Pancreas (tissue), 10 donors: ENCODE data around the gene STN1. TPM values are rescaled to one million over a fixed set of nuclear protein-coding genes. Genes with fewer than 3 reads are reported as not detected.
A peak's percentile ranks its signal among the peaks of the same experiment; 100 is the strongest.

Source experiments
- ATAC-seq, 4 donors: fragments of 200-7000 bp; cut with Tn5 transposase; one replicate each; pipeline versions ENCODE4 v1.8.0 to v1.9.1; 2020; ENCODE audit warnings: mild to moderate bottlenecking in 4 of 4, moderate library complexity in 4 of 4
- DNase-seq, 6 donors: peaks; one replicate each; pipeline ENCODE4 v3.0.0-alpha.2; 2020
- FAIRE-seq: peaks from 2 replicates; lab custom pipeline; 2012; peaks lifted over from hg19 to GRCh38; lab: Jason Lieb, UNC
- H3K27ac ChIP-seq, 4 donors: fragments of 200-600 bp; sonication (generic); 1 replicate in 3 of 4; 2 replicates in 1 of 4; pipeline versions ENCODE4 v1.5.0 to v1.8.0; 2020
- H3K27me3 ChIP-seq, 4 donors: fragments of 200-600 bp; one replicate each; pipeline ENCODE4 v1.8.0; 2021
- H3K36me3 ChIP-seq, 3 donors: fragments of 200-600 bp; sonication (generic) in 1 of 3; one replicate each; pipeline versions ENCODE4 v1.5.0 to v1.8.0; 2020 to 2021
- H3K4me1 ChIP-seq, 3 donors: fragments of 200-600 bp; one replicate each; pipeline ENCODE4 v1.8.0; 2021
- H3K4me3 ChIP-seq, 4 donors: fragments of 200-600 bp; sonication (generic) in 2 of 4; one replicate each; pipeline versions ENCODE4 v1.5.0 to v1.8.0; 2020 to 2021
- H3K9me3 ChIP-seq, 4 donors: fragments of 200-600 bp; one replicate each; pipeline ENCODE4 v1.8.0; 2021
- WGBS, 2 donors: extraction: QIAGEN DNeasy Blood & Tissue Kit; methylation state at CpG; one replicate each; pipeline ENCODE4 v1.1.7; 2013; 5-methylcytosine and 5-hydroxymethylcytosine counted together
- intact Hi-C, 3 donors: fragments of 100-400 bp; cut with DNase I; formaldehyde crosslinking; loops; one replicate each; pipeline versions ENCODE4 v1.11.1 to v1.14.2; 2022
- polyA plus RNA-seq, 2 donors: library from polyadenylated mRNA; stranded (reverse); fragments of 200-250 nt; gene quantifications; one replicate each; pipeline ENCODE4 v1.2.3, GENCODE V29; 2013
- total RNA-seq, 6 donors: library from RNA; stranded (reverse); fragmentation: NEBNext Ultra II Directional in 4 of 6; extraction: Animal tissue kit (Norgen Biotek cat#: 25700) in 4 of 6; gene quantifications; one replicate each; pipeline versions ENCODE4 v1.2.1 to v1.2.4, GENCODE V29; 2021 to 2023
- TF ChIP-seq, protein P1 (sequence below), 4 donors: fragments of 200-600 bp; sonication (generic) in 3 of 4; IDR thresholded peaks; one replicate each; pipeline versions ENCODE4 v1.5.0 to v1.8.0; 2021; ENCODE audit warnings: antibody characterized with exemption in 4 of 4
- donor health status: healthy with polysubstance abuse.
- donor health status: DM: no; HTN: no; CAD: no; lungs with moderate emphysema.
- donor health status: DM: no; HTN: no; CAD: no.
- donor health status: control.
- donor health status: control.
- donor health status: Bipolar disorder and iron deficiency.
- donor health status: DM: yes; HTN: yes; CAD: no.
- donor health status: DM: no; HTN: no; CAD: no.
- donor health status: DM: no; HTN: no; CAD: no.
- donor health status: DM: yes; HTN: yes; CAD: no.

STN1 gene
- total and polyA plus RNA-seq, 8 donors, result 7.0 to 15.9 (median 13.3) TPM

DNA sequence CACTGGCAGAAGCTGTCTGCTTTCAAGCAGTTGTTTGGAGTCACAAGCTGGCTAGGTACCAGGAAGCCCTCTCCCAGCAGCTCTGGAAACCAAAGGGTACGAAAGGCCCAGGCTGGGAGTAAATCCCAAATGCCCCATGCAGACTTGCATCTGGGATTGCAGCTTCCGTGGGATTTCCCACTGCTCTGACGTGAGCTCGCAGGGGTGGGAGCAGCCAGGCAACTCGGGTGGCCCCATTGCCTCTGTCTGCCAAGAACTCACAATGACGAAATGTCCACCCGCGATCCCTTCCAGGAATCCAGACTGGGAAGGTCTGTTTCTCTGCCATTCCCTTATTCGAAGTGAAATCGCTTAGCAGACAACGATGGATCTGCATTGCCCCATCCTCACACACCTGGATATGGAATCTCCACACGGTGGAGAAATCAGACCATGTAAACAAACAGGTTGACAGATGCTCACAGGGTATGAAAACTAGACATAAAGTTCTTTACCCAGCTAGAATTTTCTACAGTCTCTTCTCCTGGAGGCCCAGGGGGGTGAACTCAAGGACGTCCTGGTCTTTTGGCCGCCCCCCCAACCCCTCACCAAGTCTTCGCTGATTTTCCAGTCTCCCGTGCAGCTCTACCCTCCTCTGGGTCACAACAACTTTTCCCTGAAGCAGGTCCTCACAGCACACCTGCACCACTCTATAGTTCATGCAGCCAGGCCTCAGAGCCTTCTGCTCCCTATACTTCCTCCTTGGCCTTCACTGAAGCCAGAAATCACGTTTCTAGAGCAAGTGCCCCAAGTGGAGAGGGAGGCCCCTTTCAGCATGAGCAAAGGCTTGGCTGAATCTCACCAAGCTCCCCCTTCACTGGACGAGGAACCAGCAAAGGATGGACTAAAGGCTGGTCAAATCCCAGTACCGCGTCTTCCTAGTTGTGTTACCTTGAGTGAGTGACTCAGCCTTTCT is 82.6 kb downstream of the STN1 start:
- Histone ChIP-seq H3K9me3 (no peaks in the 10 kb centered on the region), H3K36me3 (no peaks in the 10 kb centered on the region), H3K27ac (peak overlapping the region; percentile 2 to 79 (median 38)), H3K4me3 (no peak overlapping the region), H3K4me1 (peaks cover 5 to 9% (median 5%) of the 10 kb centered on the region in 3 donors), H3K27me3 (no peaks in the 10 kb centered on the region)
- TF ChIP-seq, protein P1, sequence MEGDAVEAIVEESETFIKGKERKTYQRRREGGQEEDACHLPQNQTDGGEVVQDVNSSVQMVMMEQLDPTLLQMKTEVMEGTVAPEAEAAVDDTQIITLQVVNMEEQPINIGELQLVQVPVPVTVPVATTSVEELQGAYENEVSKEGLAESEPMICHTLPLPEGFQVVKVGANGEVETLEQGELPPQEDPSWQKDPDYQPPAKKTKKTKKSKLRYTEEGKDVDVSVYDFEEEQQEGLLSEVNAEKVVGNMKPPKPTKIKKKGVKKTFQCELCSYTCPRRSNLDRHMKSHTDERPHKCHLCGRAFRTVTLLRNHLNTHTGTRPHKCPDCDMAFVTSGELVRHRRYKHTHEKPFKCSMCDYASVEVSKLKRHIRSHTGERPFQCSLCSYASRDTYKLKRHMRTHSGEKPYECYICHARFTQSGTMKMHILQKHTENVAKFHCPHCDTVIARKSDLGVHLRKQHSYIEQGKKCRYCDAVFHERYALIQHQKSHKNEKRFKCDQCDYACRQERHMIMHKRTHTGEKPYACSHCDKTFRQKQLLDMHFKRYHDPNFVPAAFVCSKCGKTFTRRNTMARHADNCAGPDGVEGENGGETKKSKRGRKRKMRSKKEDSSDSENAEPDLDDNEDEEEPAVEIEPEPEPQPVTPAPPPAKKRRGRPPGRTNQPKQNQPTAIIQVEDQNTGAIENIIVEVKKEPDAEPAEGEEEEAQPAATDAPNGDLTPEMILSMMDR (IDR thresholded peaks at IDR 0.05), result no peak
- DNase-seq (peak in 4 of 6 donors; percentile 36 to 60 (median 41)), FAIRE-seq (no peak), ATAC-seq (peak; percentile 48 to 62 (median 54))
- 61 to 63% methylated on average over 20 of the region's 20 CpGs for WGBS, 2 donors
- intact Hi-C loops, result no loop called here

DNA sequence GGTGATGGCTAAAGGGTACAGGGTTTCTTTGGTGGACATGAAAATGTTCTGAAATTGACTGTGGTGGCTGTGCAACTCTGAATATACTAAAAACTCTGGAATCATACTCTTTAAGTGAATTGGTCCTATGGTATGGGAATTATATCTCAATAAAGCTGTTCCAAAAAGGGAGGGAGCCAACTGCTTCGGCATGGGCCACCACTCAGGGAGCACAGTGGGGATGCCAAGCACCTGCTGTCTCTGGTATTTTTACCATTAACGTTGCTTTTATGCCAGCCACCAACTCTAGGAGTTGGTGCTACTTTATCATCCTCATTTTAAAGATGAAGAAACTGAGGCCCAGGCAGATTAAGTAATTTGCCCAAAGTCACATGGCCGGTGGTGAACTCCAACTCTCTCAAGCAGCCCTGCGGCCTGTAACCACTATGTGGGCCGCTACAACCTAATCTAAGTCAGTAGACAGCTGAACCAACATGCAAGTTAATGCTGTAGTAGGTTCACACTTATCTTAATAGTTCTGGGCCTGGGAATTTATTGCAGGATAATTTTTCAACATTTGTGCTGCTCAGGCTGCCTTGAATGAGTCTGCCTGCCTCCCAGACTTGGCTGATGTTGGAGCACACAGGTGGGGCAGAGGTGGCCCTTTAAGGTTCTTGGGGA is 83.4 kb downstream of the STN1 start:
- intact Hi-C loops, result no loop called here
- peak overlapping the region; percentile 36 to 79 (median 60) for H3K27ac ChIP-seq
- H3K4me3 ChIP-seq, result no peak overlapping the region
- no peaks in the 10 kb centered on the region for H3K9me3 ChIP-seq
- ATAC-seq, result peak in 3 of 4 donors; percentile 6 to 16 (median 6)
- no peaks in the 10 kb centered on the region for H3K36me3 ChIP-seq
- TF ChIP-seq, protein P1 (IDR thresholded peaks at IDR 0.05), result no peak
- H3K4me1 ChIP-seq, result peaks cover 0 to 9% (median 5%) of the 10 kb centered on the region in 3 donors
- no peak for FAIRE-seq
- H3K27me3 ChIP-seq, result no peaks in the 10 kb centered on the region
- DNase-seq, result no peak
- 50 to 52% methylated on average over 5 of the region's 5 CpGs for WGBS, 2 donors

DNA sequence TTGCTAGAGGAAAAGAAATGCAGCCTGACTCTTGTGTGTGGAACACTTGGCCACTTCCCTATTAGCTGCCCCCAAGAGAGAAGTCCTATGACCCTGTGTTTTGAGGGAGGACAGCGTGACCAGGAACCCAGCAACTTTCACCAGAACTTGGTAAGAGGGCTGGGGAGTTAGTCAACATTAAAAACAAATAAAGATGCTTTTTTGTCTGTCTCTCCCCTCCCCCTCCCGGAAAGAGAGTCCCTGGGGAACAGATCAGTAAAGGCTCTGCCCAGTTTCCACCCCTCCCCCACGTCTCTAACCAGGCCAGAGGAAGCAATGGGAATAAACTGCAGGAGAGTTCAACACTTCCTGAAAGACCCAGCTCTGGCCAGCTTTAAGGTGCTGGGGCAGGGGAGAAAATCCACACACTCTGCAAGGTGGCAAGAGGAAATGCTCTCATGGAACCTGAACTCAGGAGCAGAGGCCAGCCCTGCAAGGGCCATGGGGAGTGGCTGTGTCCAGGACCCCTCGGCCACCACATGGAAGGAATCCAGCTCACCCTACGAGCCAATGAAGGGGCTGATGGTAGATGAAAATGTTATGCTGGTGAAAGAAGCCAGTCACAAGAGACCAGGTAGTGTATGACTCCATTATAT is 84.1 kb downstream of the STN1 start:
- peak in 5 of 6 donors; percentile 23 to 57 (median 51) for DNase-seq
- no peaks in the 10 kb centered on the region for H3K36me3 ChIP-seq
- no peak for FAIRE-seq
- no peaks in the 10 kb centered on the region for H3K27me3 ChIP-seq
- H3K4me1 ChIP-seq, result peaks cover 0 to 9% (median 5%) of the 10 kb centered on the region in 3 donors
- no peak overlapping the region for H3K4me3 ChIP-seq
- peak overlapping the region in 3 of 4 donors; percentile 40 to 79 (median 79) for H3K27ac ChIP-seq
- no peaks in the 10 kb centered on the region for H3K9me3 ChIP-seq
- intact Hi-C loops, result no loop called here
- TF ChIP-seq, protein P1 (IDR thresholded peaks at IDR 0.05), result no peak
- WGBS, 2 donors, result 48 to 56% methylated on average over 5 of the region's 5 CpGs
- peak; percentile 72 to 79 (median 74) for ATAC-seq

DNA sequence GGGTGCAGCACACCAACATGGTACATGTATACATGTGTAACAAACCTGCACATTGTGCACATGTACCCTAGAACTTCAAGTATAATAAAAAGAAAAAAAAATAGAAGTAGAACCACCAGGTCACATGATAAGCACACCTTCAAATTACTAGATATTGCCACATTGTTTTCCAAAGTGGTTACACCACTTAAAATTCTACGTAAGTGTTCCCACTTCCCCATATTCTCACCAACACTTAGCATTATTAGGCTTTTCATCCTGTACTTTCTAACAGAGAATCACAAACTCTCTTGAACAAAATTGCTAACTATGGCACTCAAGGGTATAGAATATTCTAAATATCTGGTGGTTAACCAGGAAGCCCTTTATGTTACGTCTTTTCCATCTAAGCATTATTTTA is 85.2 kb downstream of the STN1 start:
- DNase-seq (no peak), ATAC-seq (no peak), FAIRE-seq (no peak)
- TF ChIP-seq, protein P1 (IDR thresholded peaks at IDR 0.05), result no peak
- H3K36me3 ChIP-seq, result no peaks in the 10 kb centered on the region
- H3K9me3 ChIP-seq, result no peaks in the 10 kb centered on the region
- WGBS, 2 donors, result 97 to 99% methylated on average over 2 of the region's 2 CpGs
- H3K27me3 ChIP-seq, result no peaks in the 10 kb centered on the region
- no peak overlapping the region for H3K4me3 ChIP-seq
- intact Hi-C loops, result no loop called here
- H3K4me1 ChIP-seq, result peaks cover 0 to 9% (median 5%) of the 10 kb centered on the region in 3 donors
- no peak overlapping the region for H3K27ac ChIP-seq

Other genes with a start within 250 kb of the STN1 start
- 10 to 100 TPM in 1 of 6 donors, 1 to 10 TPM in 5; 3.9 to 16.4 (median 6.7) TPM for gene SH3PXD2A, start 62.6 kb downstream of the STN1 start, total RNA-seq
- gene SH3PXD2A, start 62.6 kb downstream of the STN1 start, polyA plus RNA-seq, result 10 to 100 TPM in 1 of 2 donors, 1 to 10 TPM in 1; 8.1 to 10.6 TPM
- 10 to 100 TPM; 11.5 to 20.1 (median 14.6) TPM for gene SLK, start 49.0 kb upstream of the STN1 start, total RNA-seq
- gene SLK, start 49.0 kb upstream of the STN1 start, polyA plus RNA-seq, result 10 to 100 TPM in 1 of 2 donors, 1 to 10 TPM in 1; 6.0 to 12.6 TPM
- gene COL17A1, start 167.7 kb upstream of the STN1 start, total RNA-seq, result 1 to 10 TPM in 1 of 6 donors, under 1 TPM in 1, not detected in 4; 0.18 to 1.5 TPM
- under 1 TPM; 0.42 to 0.99 TPM for gene COL17A1, start 167.7 kb upstream of the STN1 start, polyA plus RNA-seq
- 1 to 10 TPM; 2.5 to 3.3 (median 3.0) TPM for gene SFR1, start 204.0 kb upstream of the STN1 start, total RNA-seq
- 1 to 10 TPM; 2.9 to 3.7 TPM for gene SFR1, start 204.0 kb upstream of the STN1 start, polyA plus RNA-seq